IMR-90 (cell line): ENCODE data around the gene APOL2. TPM values are rescaled to one million over a fixed set of nuclear protein-coding genes. Genes with fewer than 3 reads are reported as not detected.

Experiments used
- ATAC-seq: fragments of 200-7000 bp; cut with Tn5 transposase; 2 replicates; pipeline ENCODE4 v1.9.1; 2020; ENCODE audit warnings: low read depth, mild to moderate bottlenecking, moderate library complexity
- BruUV-seq: library from RNA; stranded (reverse); fragments of 400-500 nt; replicated peaks from 2 replicates; lab custom pipeline; 2021; lab: Mats Ljungman, UMichigan
- CTCF ChIA-PET: fragments of 300-600 bp; formaldehyde crosslinking; extraction: SDS; loops from one replicate; lab custom pipeline; 2021; ENCODE audit warnings: antibody characterized with exemption; lab: Yijun Ruan, JAX
- POLR2A ChIA-PET: fragments of 300-600 bp; sonication (Branson Sonifier 250); formaldehyde crosslinking; loops from one replicate; lab custom pipeline; 2022; ENCODE audit warnings: antibody characterized with exemption; ENCODE audit not compliant: unreplicated experiment; lab: Charles Lee
- DNase-seq: peaks from one replicate; pipeline ENCODE4 v3.0.0; 2013
- H2AFZ ChIP-seq: replicated peaks from 2 replicates; pipeline ENCODE3; 2013; ENCODE audit warnings: low read length, mild to moderate bottlenecking; ENCODE audit not compliant: poor library complexity
- H2AK5ac ChIP-seq: 2 replicates; pipeline ENCODE4 v1.6.1; 2013; ENCODE audit warnings: low read depth, low read length, inconsistent platforms
- H2AK9ac ChIP-seq: replicated peaks from 2 replicates; pipeline ENCODE3; 2013; ENCODE audit warnings: mild to moderate bottlenecking, low read depth, low read length, moderate library complexity; ENCODE audit not compliant: poor library complexity
- H2BK120ac ChIP-seq: 2 replicates; pipeline ENCODE4 v1.6.1; 2013; ENCODE audit warnings: low read depth, low read length, inconsistent platforms
- H2BK15ac ChIP-seq: 3 replicates; pipeline ENCODE4 v1.6.1; 2013; ENCODE audit warnings: low read depth, low read length, inconsistent platforms
- H2BK20ac ChIP-seq: 2 replicates; pipeline ENCODE4 v1.6.1; 2013; ENCODE audit warnings: low read depth, mild to moderate bottlenecking, inconsistent platforms, low read length, moderate library complexity
- H2BK5ac ChIP-seq: 2 replicates; pipeline ENCODE4 v1.6.1; 2013; ENCODE audit warnings: mild to moderate bottlenecking, low read depth, low read length, inconsistent platforms; ENCODE audit not compliant: poor library complexity, severe bottlenecking
- H3K14ac ChIP-seq: replicated peaks from 2 replicates; pipeline ENCODE4 v1.6.1; 2013; ENCODE audit warnings: low read depth, low read length, inconsistent platforms
- H3K18ac ChIP-seq: 2 replicates; pipeline ENCODE4 v1.6.1; 2013; ENCODE audit warnings: low read depth, low read length, control low read depth
- H3K23ac ChIP-seq: 2 replicates; pipeline ENCODE4 v1.6.1; 2013; ENCODE audit warnings: low read depth, low read length, inconsistent platforms
- H3K27ac ChIP-seq: 2 replicates; pipeline ENCODE4 v1.5.1; 2013; ENCODE audit warnings: mild to moderate bottlenecking, control low read depth, low read length; ENCODE audit not compliant: insufficient read depth
- H3K27me3 ChIP-seq: 2 replicates; pipeline ENCODE4 v1.6.1; 2013; ENCODE audit warnings: low read length; ENCODE audit not compliant: control insufficient read depth, insufficient read depth
- H3K36me3 ChIP-seq: 2 replicates; pipeline ENCODE4 v1.6.1; 2013; ENCODE audit warnings: low read length, mixed read lengths; ENCODE audit not compliant: control insufficient read depth, insufficient read depth
- H3K4ac ChIP-seq: 2 replicates; pipeline ENCODE4 v1.6.1; 2013; ENCODE audit warnings: low read depth, low read length, inconsistent platforms
- H3K4me1 ChIP-seq: 2 replicates; pipeline ENCODE4 v1.6.1; 2013; ENCODE audit warnings: low read length, mixed read lengths; ENCODE audit not compliant: control insufficient read depth, insufficient read depth
- H3K4me2 ChIP-seq: 2 replicates; pipeline ENCODE4 v1.6.1; 2013; ENCODE audit warnings: low read depth, mild to moderate bottlenecking, control low read depth, low read length, moderate library complexity
- H3K4me3 ChIP-seq: 2 replicates; pipeline ENCODE4 v1.5.1; 2013; ENCODE audit warnings: low read depth, mild to moderate bottlenecking, control low read depth, low read length, moderate library complexity; ENCODE audit not compliant: insufficient read depth
- H3K56ac ChIP-seq: 2 replicates; pipeline ENCODE4 v1.6.1; 2013; ENCODE audit warnings: low read length, inconsistent platforms; ENCODE audit not compliant: insufficient read depth; ENCODE audit errors: extremely low read depth
- H3K79me1 ChIP-seq, 2 experiments: 2 replicates each; pipeline ENCODE4 v1.6.1; 2013; ENCODE audit warnings: low read length in 2 of 2, inconsistent platforms in 1 of 2, low read depth in 1 of 2
- H3K9ac ChIP-seq: 2 replicates; pipeline ENCODE4 v1.6.1; 2013; ENCODE audit warnings: low read depth, low read length, control low read depth
- H3K9me1 ChIP-seq: 2 replicates; pipeline ENCODE4 v1.6.1; 2013; ENCODE audit warnings: low read length, inconsistent platforms; ENCODE audit not compliant: insufficient read depth
- H3K9me3 ChIP-seq: 2 replicates; pipeline ENCODE4 v1.6.1; 2013; ENCODE audit warnings: low read length; ENCODE audit not compliant: control insufficient read depth, insufficient read depth
- H4K20me1 ChIP-seq: 2 replicates; pipeline ENCODE4 v1.6.1; 2013; ENCODE audit warnings: low read length, inconsistent platforms; ENCODE audit not compliant: insufficient read depth
- H4K5ac ChIP-seq: 2 replicates; pipeline ENCODE4 v1.6.1; 2013; ENCODE audit warnings: mild to moderate bottlenecking, low read depth, low read length, control low read depth
- H4K8ac ChIP-seq, 2 experiments: 2 replicates each; pipeline ENCODE4 v1.6.1; 2013; ENCODE audit warnings: low read depth in 2 of 2, low read length in 2 of 2, control low read depth in 1 of 2, inconsistent platforms in 1 of 2
- H4K91ac ChIP-seq: 2 replicates; pipeline ENCODE4 v1.6.1; 2013; ENCODE audit warnings: low read depth, low read length, inconsistent platforms; ENCODE audit not compliant: insufficient read depth
- BHLHE40 ChIP-seq: fragments of 150-350 bp; IDR thresholded peaks from 2 replicates; pipeline ENCODE4 v1.6.1; 2016; ENCODE audit warnings: mild to moderate bottlenecking, low read depth, low read length
- CEBPB ChIP-seq: IDR thresholded peaks from 2 replicates; pipeline ENCODE4 v1.6.1; 2012; ENCODE audit warnings: low read depth, low read length, improper control_type of control experiment
- CHD1 ChIP-seq: IDR thresholded peaks from 2 replicates; pipeline ENCODE4 v1.6.1; 2012; ENCODE audit warnings: low read depth, low read length, improper control_type of control experiment
- ELK1 ChIP-seq: fragments of 150-350 bp; IDR thresholded peaks from 2 replicates; pipeline ENCODE4 v1.6.1; 2016; ENCODE audit warnings: low read depth, mild to moderate bottlenecking, low read length, moderate library complexity, borderline replicate concordance
- MAFK ChIP-seq: IDR thresholded peaks from 2 replicates; pipeline ENCODE4 v1.6.1; 2012; ENCODE audit warnings: low read depth, low read length, improper control_type of control experiment
- MAZ ChIP-seq: IDR thresholded peaks from 2 replicates; pipeline ENCODE4 v1.6.1; 2012; ENCODE audit warnings: low read depth, mild to moderate bottlenecking, low read length, improper control_type of control experiment, moderate library complexity, borderline replicate concordance
- MXI1 ChIP-seq: IDR thresholded peaks from 2 replicates; pipeline ENCODE4 v1.6.1; 2012; ENCODE audit warnings: low read depth, mild to moderate bottlenecking, low read length, moderate library complexity, borderline replicate concordance
- NFE2L2 ChIP-seq: fragments of 150-350 bp; IDR thresholded peaks from 2 replicates; pipeline ENCODE4 v1.6.1; 2016; ENCODE audit warnings: low read depth, mild to moderate bottlenecking, low read length
- POLR2A ChIP-seq: IDR thresholded peaks from 2 replicates; pipeline ENCODE4 v1.6.1; 2012; ENCODE audit warnings: mild to moderate bottlenecking, low read depth, low read length
- RAD21 ChIP-seq: IDR thresholded peaks from 2 replicates; pipeline ENCODE4 v1.6.1; 2012; ENCODE audit warnings: low read length, improper control_type of control experiment
- RCOR1 ChIP-seq: IDR thresholded peaks from 2 replicates; pipeline ENCODE4 v1.6.1; 2012; ENCODE audit warnings: mild to moderate bottlenecking, low read length, improper control_type of control experiment; ENCODE audit not compliant: insufficient replicate concordance
- RFX5 ChIP-seq: IDR thresholded peaks from 2 replicates; pipeline ENCODE4 v1.8.0; 2012; ENCODE audit warnings: low read depth, mild to moderate bottlenecking, low read length, moderate library complexity
- SMC3 ChIP-seq: fragments of 150-350 bp; IDR thresholded peaks from 2 replicates; pipeline ENCODE4 v1.6.1; 2016; ENCODE audit warnings: low read depth, mild to moderate bottlenecking, antibody characterized with exemption, low read length, moderate library complexity
- USF2 ChIP-seq: fragments of 150-350 bp; IDR thresholded peaks from 2 replicates; pipeline ENCODE4 v1.6.1; 2017; ENCODE audit warnings: mild to moderate bottlenecking, antibody characterized with exemption, low read length, low read depth
- WGBS, 2 experiments: methylation state at CpG; one replicate each; pipeline versions ENCODE4 v1.1.5 to v1.1.7; 2013; ENCODE audit warnings: missing lambda C conversion rate in 2 of 2; ENCODE audit not compliant: insufficient read length in 1 of 2; ENCODE audit errors: extremely low coverage in 2 of 2; 5-methylcytosine and 5-hydroxymethylcytosine counted together
- dilution Hi-C: fragments of 300-500 bp; cut with HindIII; formaldehyde crosslinking; loops from one replicate; pipeline ENCODE4 v1.14.3; 2018; ENCODE audit warnings: low sequenced_read_pairs; ENCODE audit not compliant: unreplicated experiment
- in situ Hi-C: fragments of 300-500 bp; cut with MboI; formaldehyde crosslinking; loops from 3 replicates; pipeline ENCODE4 v1.14.3; 2019; ENCODE audit warnings: low sequenced_read_pairs, inconsistent platforms, mixed read lengths
- intact Hi-C: fragments of 100-400 bp; cut with micrococcal nuclease; formaldehyde crosslinking; loops from 2 replicates; pipeline ENCODE4 v1.10.0; 2022
- polyA plus RNA-seq, 3 experiments: library from polyadenylated mRNA; depleted of rRNA; stranded (reverse); fragments of >200 nt; gene quantifications; 2 replicates each; pipeline ENCODE4 v1.2.3, GENCODE V29; 2012; ENCODE audit warnings: low replicate concordance in 1 of 3
- total RNA-seq: library from RNA; depleted of rRNA; stranded (reverse); fragments of >200 nt; gene quantifications from 2 replicates; pipeline ENCODE4 v1.2.3, GENCODE V29; 2012

Gene APOL2
- total and polyA plus RNA-seq, 2 of the 4 experiments (the other 2 are of a cell fraction): 13.1 to 57.5 TPM

GRCh38 chr22:36196254-36197064 lies 42.9 kb downstream of the APOL2 start:
- Histone ChIP-seq H4K20me1 (no peaks in the 10 kb centered on the region), H2AK9ac (peak overlapping the region; percentile 85), H3K9ac (peak overlapping the region; percentile 56), H3K18ac (peak overlapping the region; percentile 35), H4K91ac (peak overlapping the region; percentile 93), H3K9me3 (no peaks in the 10 kb centered on the region), H4K8ac (peak overlapping the region; percentile 80 to 98; a peak in 3 of 4 replicates), H3K4ac (peak overlapping the region; percentile 91), H2BK20ac (peak overlapping the region; percentile 84), H3K27me3 (no peaks in the 10 kb centered on the region), H2BK15ac (peak overlapping the region; percentile 87; the same call in 2 of the 3 replicates), H3K4me3 (no peak overlapping the region), H3K4me2 (peak overlapping the region; percentile 67), H4K5ac (peak overlapping the region; percentile 85), H3K36me3 (no peaks in the 10 kb centered on the region), H2AK5ac (peak overlapping the region; percentile 61; the same call in 1 of the 2 replicates), H3K79me1 (peaks cover 0 to 8% of the 10 kb centered on the region in 2 experiments; a peak in 1 of 4 replicates), H3K56ac (peak overlapping the region; percentile 74; the same call in 1 of the 2 replicates), H3K14ac (peak overlapping the region; percentile 87), H2AFZ (peak overlapping the region; percentile 96), H3K23ac (peak overlapping the region; percentile 86), H2BK120ac (peak overlapping the region; percentile 93), H2BK5ac (peak overlapping the region; percentile 87), H3K27ac (peak overlapping the region; percentile 94), H3K9me1 (peaks cover 12% of the 10 kb centered on the region), H3K4me1 (peaks cover 13% of the 10 kb centered on the region)
- intact Hi-C loops (loop anchor here (2.0 kb wide), 1 partner anchor 42 kb away; the partner anchor contains the start of gene APOL2), in situ Hi-C loops (loop anchor here (10.0 kb wide), 1 partner anchor 288 kb away; the partner anchor contains the start of gene TXN2), dilution Hi-C loops (no loop called here)
- no TSS peak for BruUV-seq
- WGBS, 2 experiments: 7% methylated on average over 2 of the region's 6 CpGs; no CpG with 5 or more reads in 1 of the 2 experiments
- POLR2A ChIA-PET: no interaction called here
- no peak for TF ChIP-seq MXI1
- no peak for TF ChIP-seq SMC3
- no peak for TF ChIP-seq NFE2L2
- TF ChIP-seq BHLHE40: no peak
- no peak for TF ChIP-seq ELK1
- TF ChIP-seq MAZ: no peak
- TF ChIP-seq CEBPB: no peak
- TF ChIP-seq RCOR1: no peak
- no peak for TF ChIP-seq RFX5
- TF ChIP-seq RAD21: no peak
- no peak for TF ChIP-seq CHD1
- no peak for TF ChIP-seq POLR2A
- no peak for TF ChIP-seq MAFK
- no peak for TF ChIP-seq USF2
- CTCF ChIA-PET: interaction anchor here (0.6 to 1.6 kb wide), 3 partner anchors 22 to 44 kb away, joined by 3 to 8 read pairs (median 5); partner anchors contain the start of gene APOL2
- DNase-seq (peak; percentile 29), ATAC-seq (peak; percentile 51)
